GM21526 (cell line): ENCODE measurements around the gene PRPS2.
A peak's percentile ranks its signal among the peaks of the same experiment; 100 is the strongest.

Experiments used
- ATAC-seq: cut with Tn5 transposase; IDR thresholded peaks from one replicate; pipeline ENCODE4 v1.9.1; 2021; ENCODE audit warnings: moderate library complexity; ENCODE audit not compliant: unreplicated experiment, low FRiP score

Gene PRPS2

DNA sequence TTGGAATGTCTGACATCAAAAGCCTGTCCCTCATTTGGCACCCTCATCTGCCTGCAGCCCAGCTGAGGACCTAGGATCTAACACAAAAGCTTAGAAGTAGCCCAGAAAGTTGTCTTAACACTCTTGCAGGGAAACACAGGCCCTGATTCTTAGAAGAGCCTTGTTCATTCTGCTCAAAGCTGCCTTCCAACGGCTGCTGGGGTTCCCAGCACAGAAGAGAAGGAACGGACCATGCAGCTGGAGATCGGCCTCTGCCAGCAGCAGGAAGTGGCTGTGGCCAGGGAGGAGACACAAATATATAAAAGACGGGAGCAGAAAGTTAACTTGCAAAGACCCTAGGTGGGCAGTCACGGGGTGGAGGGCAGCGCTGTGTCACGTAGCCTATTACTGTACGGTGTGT lies 20.4 kb downstream of the PRPS2 start:
- no peak for ATAC-seq

DNA sequence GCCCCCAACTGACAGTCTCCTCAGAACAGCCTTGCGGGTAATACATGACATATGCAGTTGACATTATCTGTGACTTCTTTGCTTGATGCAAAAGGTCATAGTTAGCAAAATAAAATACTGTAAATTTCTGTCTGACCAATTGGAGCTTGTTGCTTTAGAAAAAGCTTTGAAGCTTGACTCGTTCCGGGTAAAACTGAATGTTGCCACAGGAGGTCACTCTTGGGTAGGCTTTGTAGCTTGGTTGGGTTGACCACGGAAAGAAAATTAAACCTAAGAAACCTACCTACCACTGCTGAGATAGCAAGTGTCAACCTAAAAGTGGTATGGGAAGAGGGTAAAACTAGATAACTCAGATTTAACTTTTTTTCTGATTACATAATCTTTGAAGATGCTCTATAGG lies 23.2 kb downstream of the PRPS2 start:
- ATAC-seq = peak; percentile 74

DNA sequence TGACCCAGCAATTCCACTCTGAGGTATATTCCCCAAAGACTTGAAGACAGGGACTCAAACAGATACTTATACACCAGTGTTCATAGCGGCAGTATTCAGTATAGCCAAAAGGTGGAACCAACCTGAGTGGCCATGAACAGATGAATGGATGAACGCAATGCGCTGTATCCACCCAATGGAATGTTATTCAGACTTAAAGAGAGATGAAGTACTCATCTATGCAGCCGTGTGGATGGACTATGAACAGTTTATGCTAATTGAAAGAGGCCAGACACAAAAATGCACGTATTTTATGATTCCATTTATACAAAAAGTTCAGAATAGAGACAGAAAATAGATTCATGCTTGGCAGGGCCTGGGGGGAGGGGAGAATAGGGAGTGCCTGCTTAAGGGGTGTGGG lies 26.3 kb downstream of the PRPS2 start:
- no peak for ATAC-seq

DNA sequence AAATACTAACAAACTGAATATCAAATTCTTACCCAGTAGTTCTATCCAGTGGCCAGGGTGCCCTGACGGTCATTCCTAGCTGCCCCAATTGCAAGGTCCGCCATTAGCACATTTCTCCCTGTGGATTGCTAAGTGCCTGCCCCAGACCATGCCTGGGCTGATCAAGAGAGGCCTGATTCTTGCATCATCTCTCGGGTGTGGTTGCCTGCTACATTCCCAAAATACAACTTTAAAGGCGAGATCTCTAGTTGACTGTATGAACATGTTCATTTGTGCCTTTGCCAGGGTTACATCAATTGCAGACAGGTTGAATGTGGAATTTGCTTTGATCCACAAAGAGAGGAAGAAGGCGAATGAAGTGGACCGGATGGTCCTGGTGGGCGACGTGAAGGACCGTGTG lies 28.0 kb downstream of the PRPS2 start:
- ATAC-seq = no peak

DNA sequence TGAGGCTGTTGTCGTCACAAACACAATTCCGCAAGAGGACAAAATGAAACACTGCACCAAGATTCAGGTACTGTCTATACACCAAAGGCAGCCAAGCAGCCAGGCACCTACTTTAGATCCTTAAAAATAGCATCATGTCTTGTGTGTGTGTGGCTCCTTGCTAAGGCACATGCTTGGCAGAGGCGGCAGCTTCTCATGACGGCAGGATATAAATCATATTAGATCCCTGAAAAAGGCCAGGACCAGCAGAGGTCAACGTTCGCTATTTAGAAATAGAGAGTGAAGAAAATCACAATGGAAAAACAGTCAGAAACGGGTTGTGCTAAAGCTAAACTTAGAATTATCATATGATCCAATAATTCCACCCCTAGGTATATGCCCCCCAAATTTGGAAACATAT lies 29.5 kb downstream of the PRPS2 start:
- no peak for ATAC-seq

DNA sequence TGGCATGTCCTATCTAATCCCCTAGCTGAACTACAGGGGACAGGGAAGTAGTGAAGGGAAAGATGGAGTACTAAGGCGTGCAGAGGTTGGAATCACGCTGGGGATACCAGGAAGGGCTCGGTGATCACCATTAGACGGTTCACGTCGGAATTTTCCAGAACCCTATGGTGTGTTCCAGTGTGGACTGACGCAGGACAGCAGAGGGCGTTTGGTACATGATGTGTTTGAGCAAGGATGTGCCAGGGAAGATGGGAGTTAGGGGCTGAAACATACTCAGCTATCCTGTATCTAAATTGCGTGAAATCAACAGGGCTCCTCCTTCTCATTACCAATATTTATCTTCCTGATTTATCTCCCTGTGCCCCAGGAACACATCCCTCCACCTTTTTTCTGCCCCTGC lies 33.7 kb downstream of the PRPS2 start:
- ATAC-seq = no peak

DNA sequence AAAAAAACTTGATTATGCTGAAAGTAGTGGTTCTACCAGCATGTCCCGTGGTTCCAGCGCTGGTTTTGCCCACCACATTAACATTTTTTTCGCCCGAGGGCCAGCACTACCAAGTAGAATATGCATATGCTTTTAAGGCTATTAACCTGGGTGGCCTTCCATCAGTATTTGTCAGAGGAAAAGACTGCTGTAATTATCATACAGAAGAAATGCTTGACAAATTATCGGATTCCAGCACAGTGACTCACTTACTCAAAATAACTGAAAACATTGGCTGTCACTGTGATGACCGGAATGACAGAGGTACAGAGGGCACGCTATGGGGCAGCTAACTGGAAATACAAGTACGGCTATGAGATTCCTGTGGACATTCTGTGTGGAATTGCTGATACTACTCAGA lies 34.6 kb downstream of the PRPS2 start:
- ATAC-seq = no peak

DNA sequence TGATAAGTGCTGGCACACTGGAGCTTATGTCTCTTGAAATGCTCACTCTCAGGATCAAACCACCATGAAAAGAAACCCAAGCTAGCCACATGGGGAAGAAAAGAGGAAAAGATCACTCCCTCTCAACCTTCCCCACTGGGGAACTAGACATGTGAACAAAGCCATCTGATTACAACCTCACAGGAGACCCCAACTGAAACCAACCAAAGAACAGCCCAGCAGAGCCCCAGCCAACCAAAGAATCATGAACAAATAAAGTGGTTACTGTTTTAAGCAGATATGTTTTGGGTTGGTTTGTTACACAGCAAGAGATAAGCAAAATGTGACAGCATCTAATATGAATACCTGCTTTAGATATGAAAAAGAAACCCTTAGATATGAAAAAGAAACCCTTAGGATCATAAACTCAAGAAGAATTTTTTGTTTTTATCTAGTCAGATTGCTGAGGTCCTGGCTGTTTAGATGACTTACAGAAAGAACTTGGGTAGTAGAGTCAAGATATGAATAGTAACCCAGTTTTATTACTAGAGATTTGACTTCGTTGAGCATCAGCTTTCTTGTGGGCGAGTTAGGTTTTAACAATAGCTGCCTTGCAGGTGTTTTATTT lies 52.0 kb downstream of the PRPS2 start:
- no peak for ATAC-seq

DNA sequence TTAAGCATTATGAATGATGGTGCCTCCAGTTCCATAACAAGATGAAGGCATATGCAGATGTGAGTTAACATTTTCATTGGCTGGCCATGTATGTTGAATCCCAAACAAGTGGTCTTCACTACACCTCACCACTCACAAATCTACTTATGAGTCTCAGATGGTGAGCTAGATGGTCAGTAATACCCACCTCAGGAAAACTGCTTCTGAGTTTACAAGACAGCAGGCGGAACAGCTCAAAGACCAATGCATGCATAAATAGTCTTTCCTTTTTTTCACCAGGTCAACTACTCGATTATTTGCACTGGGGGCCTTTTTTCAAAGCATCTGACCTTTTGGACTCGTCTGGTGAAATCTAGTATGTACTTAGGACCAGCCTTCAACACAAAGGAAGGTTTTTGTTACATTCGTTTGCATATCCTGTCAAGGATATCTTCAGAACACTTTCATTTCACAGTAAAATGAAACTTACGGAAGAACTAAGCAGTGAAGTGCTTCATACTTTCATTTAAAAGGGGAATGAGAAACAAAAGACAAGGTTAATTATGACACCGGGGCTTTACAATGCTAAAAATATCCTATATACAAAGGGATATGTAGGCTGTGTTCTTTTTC lies 52.6 kb downstream of the PRPS2 start:
- peak; percentile 79 for ATAC-seq

DNA sequence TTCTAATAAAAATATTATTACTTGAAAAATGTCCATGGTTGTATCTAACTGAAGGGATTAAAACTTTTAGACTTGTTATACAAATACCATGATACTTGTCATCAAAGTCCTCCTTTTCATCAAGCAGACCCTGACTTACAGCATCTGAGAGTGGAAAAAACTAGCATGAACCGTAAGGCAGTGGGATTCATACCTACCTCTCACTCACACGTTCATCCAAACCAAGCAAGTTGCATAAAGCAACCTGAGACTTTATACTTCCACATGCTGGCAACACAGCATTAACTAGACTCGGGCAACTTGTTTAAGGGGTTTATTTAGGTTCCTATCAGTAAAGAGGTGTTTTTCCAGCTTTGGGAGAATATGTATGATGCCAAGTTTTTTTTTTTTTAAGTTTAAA lies 53.1 kb downstream of the PRPS2 start:
- no peak for ATAC-seq

DNA sequence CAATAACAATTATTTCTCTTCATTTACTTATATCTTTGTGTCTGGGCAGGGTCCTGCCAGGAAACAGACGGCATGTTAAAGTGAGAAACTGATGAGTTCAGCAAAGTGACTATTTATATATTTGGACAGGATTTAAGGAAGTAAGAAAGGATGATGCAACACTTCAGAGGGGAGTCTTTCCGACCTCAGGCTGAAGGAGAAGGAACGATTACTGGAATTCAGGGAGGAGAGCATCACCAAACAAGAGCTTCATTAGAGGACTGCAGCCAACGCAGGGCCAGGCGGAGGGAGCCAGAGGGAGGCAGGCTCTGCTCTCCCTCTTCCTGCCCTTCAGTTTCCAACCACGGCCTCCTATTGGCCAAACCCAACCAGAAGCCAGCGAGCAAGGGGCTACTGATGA lies 74.1 kb downstream of the PRPS2 start:
- no peak for ATAC-seq

DNA sequence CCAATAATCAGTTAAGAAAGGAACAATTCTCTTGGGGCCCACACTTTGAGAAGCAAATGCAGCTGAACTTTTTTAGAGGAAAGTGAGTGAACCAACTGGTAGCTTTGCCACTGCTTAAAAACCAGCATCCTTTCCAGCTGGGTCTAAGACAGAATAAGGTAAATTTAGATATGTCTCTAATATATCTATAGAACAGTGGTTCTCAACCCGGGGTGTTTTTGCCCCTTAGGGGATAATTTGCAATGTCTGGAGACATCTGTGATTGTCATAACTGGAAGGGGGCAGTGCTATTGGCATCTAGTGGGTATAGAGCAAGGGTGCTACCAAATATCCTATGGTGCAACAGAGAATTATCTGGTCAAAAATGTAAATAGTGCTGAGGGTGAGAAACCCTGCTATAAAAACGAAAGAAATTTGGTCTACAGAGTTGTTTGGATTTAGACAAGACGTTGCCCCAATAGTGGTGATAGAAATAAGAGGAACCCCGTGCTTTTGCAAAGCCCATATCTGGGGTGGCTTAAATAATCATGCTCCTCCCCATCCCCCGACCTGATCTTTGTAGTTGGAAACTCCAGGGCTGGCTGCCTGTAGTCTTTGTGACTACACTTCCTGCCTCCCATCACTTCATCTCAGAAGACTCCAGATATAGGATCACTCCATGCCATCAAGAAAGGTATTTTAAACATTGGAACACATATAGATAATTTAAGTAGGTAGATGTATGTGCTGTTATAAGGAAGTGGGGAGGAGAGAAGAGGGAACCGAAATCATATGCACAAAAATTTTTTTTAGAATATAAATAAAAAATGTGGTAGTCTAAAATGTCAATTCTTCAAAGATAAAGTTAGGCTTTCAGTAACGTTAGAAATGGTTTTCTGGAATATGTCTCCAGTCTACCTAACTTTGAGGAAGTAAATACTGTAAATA lies 75.5 kb downstream of the PRPS2 start, which contains the start of gene TLR7:
TSS of gene TLR7 (plus strand) at position 622 of the 927 bp plus-strand sequence. CDS start 507 bp downstream, outside the sequence.
- no peak for ATAC-seq

DNA sequence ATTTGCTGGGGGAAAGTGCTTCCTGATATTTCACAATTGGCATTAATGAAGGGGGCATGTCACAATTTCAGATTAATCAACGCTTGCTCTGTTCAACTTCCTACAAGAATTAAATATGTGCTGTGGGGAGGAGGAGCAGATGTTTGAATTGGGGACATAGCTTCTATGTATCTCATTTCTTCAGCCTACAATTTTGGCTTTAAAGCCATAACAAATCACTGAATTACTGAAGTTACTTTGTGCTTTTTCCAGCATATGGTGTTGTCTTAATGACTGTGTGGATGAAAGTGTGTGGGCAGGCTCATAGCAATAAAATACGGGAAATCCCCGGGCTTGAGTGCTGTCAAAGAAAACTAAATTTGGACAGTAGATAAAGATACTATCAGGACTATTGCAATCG lies 76.5 kb downstream of the PRPS2 start:
- ATAC-seq = no peak

DNA sequence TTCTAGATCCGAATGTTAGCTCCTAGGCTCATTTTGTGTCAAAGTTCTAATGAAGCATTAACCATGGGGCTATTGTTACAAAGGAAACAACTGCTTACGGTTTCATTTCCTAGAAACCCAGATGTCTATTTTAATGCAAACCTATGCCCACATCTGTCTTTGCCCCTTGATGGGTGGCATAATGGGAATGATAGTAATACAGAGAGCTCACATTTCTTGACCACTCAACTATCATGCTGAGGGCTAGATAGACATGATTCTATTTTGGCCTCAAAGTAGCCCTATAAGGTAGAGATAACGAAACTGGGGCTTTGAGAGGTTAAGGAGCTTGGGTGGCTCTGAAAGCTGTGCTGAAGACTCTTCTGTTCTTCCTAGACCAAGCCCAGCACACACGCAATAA lies 77.5 kb downstream of the PRPS2 start:
- peak; percentile 44 for ATAC-seq

DNA sequence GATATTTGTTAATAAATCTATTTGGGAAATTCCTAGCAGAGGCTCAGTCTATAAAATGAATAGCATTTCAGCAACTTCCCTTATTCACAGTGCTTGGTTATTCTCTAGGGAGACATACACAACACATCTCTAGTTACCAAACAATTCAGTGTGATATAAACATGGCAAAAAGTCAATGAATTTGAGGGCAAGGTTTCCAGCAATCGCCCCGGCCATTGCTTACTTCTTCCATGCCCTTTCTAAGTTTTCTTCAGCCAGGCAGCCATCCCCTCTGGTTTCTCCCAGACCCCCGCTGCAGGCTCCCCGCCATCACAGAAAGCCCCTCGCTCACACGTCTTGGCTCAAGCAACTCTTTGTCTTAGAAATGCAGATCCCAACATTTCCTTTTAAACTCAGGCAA lies 80.0 kb downstream of the PRPS2 start:
- ATAC-seq = no peak

DNA sequence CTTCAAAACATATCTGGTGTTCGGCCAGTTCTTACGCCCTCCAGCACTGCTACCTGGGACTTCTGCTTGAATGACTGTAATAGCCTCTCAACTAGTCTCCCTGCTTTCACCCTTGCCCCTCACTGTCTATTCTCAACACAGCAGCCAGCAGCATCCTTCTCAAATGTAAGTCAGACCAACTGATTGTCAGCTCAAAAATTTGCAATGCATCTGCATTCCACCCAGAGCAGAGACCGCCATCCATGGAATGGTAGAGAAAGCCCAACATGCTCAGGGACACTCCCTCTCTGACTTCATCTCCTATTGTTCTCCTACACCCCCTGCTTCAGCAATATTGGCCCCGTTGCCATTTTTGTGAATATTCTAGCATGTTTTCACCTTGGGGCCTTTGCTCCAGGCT lies 81.5 kb downstream of the PRPS2 start:
- ATAC-seq = no peak
